Neural cell (in vitro differentiated cells): Measurements from ENCODE around the gene DSTN. TPM values are rescaled to one million over a fixed set of nuclear protein-coding genes. Genes with fewer than 3 reads are reported as not detected.

Source experiments
- H2AFZ ChIP-seq: fragments of 200-600, 300-800 bp; sonication (generic), shearing (Covaris generic); 2 replicates; pipeline ENCODE4 v1.6.0; 2014; ENCODE audit warnings: low read depth, mild to moderate bottlenecking, antibody characterized with exemption, low read length, moderate library complexity
- H3F3A ChIP-seq: fragments of 200-600 bp; shearing (Covaris generic); 2 replicates; pipeline ENCODE4 v1.6.1; 2016; ENCODE audit warnings: mild to moderate bottlenecking, moderate library complexity, mixed read lengths, antibody characterized with exemption, low read length; ENCODE audit not compliant: insufficient read depth, poor library complexity, severe bottlenecking
- H3K27ac ChIP-seq: fragments of 200-600, 300-800 bp; sonication (generic), shearing (Covaris generic); 2 replicates; pipeline ENCODE4 v1.5.1; 2014; ENCODE audit warnings: mild to moderate bottlenecking, low read length, moderate library complexity
- H3K27me3 ChIP-seq: fragments of 300-800, 200-600 bp; sonication (generic), shearing (Covaris generic); 2 replicates; pipeline ENCODE4 v1.6.0; 2014; ENCODE audit warnings: mild to moderate bottlenecking, low read depth, low read length, moderate library complexity; ENCODE audit not compliant: insufficient read depth
- H3K36me3 ChIP-seq: fragments of 300-800, 200-600 bp; sonication (generic), shearing (Covaris generic); 2 replicates; pipeline ENCODE4 v1.5.1; 2014; ENCODE audit warnings: mild to moderate bottlenecking, antibody characterized with exemption, low read length, moderate library complexity; ENCODE audit not compliant: insufficient read depth
- H3K4me2 ChIP-seq: fragments of 300-800, 200-600 bp; sonication (generic), shearing (Covaris generic); 2 replicates; pipeline ENCODE4 v1.6.0; 2014; ENCODE audit warnings: mild to moderate bottlenecking, low read length
- H3K4me3 ChIP-seq: fragments of 300-800, 200-600 bp; sonication (generic), shearing (Covaris generic); 2 replicates; pipeline ENCODE4 v1.5.1; 2014; ENCODE audit warnings: mild to moderate bottlenecking, low read length, moderate library complexity
- H3K79me2 ChIP-seq: fragments of 200-600 bp; shearing (Covaris generic); replicated peaks from 2 replicates; pipeline ENCODE4 v1.6.0; 2014; ENCODE audit warnings: mild to moderate bottlenecking, low read length, moderate library complexity; ENCODE audit not compliant: insufficient read depth
- H3K9ac ChIP-seq: fragments of 300-800, 200-600 bp; sonication (generic), shearing (Covaris generic); 2 replicates; pipeline ENCODE4 v1.6.1; 2016; ENCODE audit warnings: mild to moderate bottlenecking, low read length, mixed read lengths
- H3K9me2 ChIP-seq: fragments of 200-600 bp; shearing (Covaris generic); 2 replicates; pipeline ENCODE4 v1.6.1; 2016; ENCODE audit warnings: mild to moderate bottlenecking, low read length, mixed read lengths; ENCODE audit not compliant: insufficient read depth
- H3K9me3 ChIP-seq: fragments of 200-600, 300-800 bp; sonication (generic), shearing (Covaris generic); 2 replicates; pipeline ENCODE4 v1.6.1; 2016; ENCODE audit warnings: mild to moderate bottlenecking, mixed run types, low read length, moderate library complexity, mixed read lengths
- H4K20me1 ChIP-seq: fragments of 200-600 bp; shearing (Covaris generic); 2 replicates; pipeline ENCODE4 v1.6.1; 2016; ENCODE audit warnings: mild to moderate bottlenecking, mixed run types; ENCODE audit not compliant: insufficient read depth
- CTCF ChIP-seq: fragments of 450-650 bp; IDR thresholded peaks from 2 replicates; pipeline ENCODE4 v1.5.1; 2014; ENCODE audit warnings: antibody characterized with exemption, mild to moderate bottlenecking, moderate library complexity; ENCODE audit not compliant: poor library complexity, severe bottlenecking
- EP300 ChIP-seq: fragments of 450-650 bp; conservative IDR thresholded peaks from 2 replicates; pipeline ENCODE4 v1.6.1; 2014; ENCODE audit warnings: antibody characterized with exemption, mild to moderate bottlenecking, moderate library complexity; ENCODE audit not compliant: poor library complexity, severe bottlenecking
- EZH2 ChIP-seq: fragments of 200-600, 300-800 bp; shearing (Covaris generic), sonication (generic); IDR thresholded peaks from 2 replicates; pipeline ENCODE4 v1.6.1; 2014; ENCODE audit warnings: antibody characterized with exemption, low read length, borderline replicate concordance, mild to moderate bottlenecking; ENCODE audit not compliant: insufficient read depth, poor library complexity, severe bottlenecking
- MXI1 ChIP-seq: fragments of 450-650 bp; conservative IDR thresholded peaks from 2 replicates; pipeline ENCODE4 v1.6.1; 2014; ENCODE audit warnings: antibody characterized with exemption, mild to moderate bottlenecking; ENCODE audit not compliant: poor library complexity, severe bottlenecking
- POLR2AphosphoS5 ChIP-seq: IDR thresholded peaks from 2 replicates; pipeline ENCODE4 v1.6.1; 2012
- RAD21 ChIP-seq: fragments of 450-650 bp; conservative IDR thresholded peaks from 2 replicates; pipeline ENCODE4 v1.6.1; 2014; ENCODE audit warnings: antibody characterized with exemption, mild to moderate bottlenecking, moderate library complexity
- SMC3 ChIP-seq: fragments of 450-650 bp; conservative IDR thresholded peaks from 2 replicates; pipeline ENCODE4 v1.6.1; 2014; ENCODE audit warnings: antibody characterized with exemption, mild to moderate bottlenecking, moderate library complexity; ENCODE audit not compliant: poor library complexity
- TAF1 ChIP-seq: IDR thresholded peaks from 2 replicates; pipeline ENCODE4 v1.6.1; 2012; ENCODE audit warnings: low read depth
- polyA plus RNA-seq: library from polyadenylated mRNA; depleted of rRNA; stranded (reverse); fragments of >200 nt; gene quantifications from 2 replicates; pipeline ENCODE4 v1.2.3, GENCODE V29; 2014
- TF ChIP-seq, protein P1 (sequence below): IDR thresholded peaks from 2 replicates; pipeline ENCODE4 v1.6.1; 2012; ENCODE audit warnings: borderline replicate concordance

Gene DSTN
- polyA plus RNA-seq, 1 donor from 2014 or later, result 276 TPM

DNA sequence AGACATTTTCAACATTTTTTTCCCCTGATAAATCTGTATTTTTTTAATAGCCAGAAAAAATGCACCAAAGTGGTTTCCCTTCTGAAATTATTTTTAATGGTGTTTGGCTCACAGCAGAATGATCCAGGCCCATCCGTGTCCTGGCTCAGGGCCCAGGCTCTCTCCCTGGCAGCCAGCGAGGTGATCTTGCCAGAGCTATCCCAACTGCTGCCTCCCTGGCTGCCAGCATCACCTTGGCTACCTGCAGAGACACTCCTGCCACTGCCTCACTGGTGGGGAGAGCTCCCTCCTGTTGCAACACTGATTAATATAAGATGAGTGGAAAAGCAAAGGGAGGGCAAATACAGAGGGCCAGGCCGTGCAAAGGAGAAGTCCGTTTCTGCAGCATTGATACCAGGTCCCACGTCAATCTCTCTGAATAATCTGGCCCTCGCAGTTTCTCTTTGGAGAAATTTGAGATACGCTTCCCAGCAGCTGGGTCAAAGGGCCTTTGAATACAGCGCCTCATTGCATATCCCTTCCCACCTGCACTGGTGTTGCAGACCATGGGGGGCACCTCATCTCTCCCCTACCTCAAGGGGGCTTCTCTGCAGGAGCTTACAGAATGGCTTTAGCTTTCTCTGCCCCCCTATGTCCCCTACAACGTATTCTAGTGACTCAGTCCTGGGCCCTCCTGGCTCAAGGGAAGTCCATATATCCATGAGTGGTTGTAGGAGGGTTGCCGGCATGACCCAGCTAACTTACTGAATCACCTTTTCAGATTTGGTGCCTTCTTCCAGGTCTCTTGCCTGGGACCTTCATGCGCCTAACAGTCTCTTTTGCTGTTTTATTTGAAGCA is 12.8 kb upstream of the DSTN start:
- Histone ChIP-seq H4K20me1 (no peaks in the 10 kb centered on the region), H3K9me2 (no peaks in the 10 kb centered on the region), H3K36me3 (no peaks in the 10 kb centered on the region), H3K9me3 (no peaks in the 10 kb centered on the region), H3K4me3 (no peak overlapping the region), H3F3A (no peaks in the 10 kb centered on the region), H3K27me3 (no peaks in the 10 kb centered on the region), H3K27ac (no peak overlapping the region), H3K79me2 (no peaks in the 10 kb centered on the region), H3K4me2 (no peak overlapping the region), H3K9ac (no peak overlapping the region), H2AFZ (no peak overlapping the region)
- no peak for TF ChIP-seq CTCF
- no peak for TF ChIP-seq EZH2
- no peak for TF ChIP-seq MXI1
- no peak for TF ChIP-seq TAF1
- TF ChIP-seq RAD21, result no peak
- no peak for TF ChIP-seq EP300
- TF ChIP-seq, protein P1, sequence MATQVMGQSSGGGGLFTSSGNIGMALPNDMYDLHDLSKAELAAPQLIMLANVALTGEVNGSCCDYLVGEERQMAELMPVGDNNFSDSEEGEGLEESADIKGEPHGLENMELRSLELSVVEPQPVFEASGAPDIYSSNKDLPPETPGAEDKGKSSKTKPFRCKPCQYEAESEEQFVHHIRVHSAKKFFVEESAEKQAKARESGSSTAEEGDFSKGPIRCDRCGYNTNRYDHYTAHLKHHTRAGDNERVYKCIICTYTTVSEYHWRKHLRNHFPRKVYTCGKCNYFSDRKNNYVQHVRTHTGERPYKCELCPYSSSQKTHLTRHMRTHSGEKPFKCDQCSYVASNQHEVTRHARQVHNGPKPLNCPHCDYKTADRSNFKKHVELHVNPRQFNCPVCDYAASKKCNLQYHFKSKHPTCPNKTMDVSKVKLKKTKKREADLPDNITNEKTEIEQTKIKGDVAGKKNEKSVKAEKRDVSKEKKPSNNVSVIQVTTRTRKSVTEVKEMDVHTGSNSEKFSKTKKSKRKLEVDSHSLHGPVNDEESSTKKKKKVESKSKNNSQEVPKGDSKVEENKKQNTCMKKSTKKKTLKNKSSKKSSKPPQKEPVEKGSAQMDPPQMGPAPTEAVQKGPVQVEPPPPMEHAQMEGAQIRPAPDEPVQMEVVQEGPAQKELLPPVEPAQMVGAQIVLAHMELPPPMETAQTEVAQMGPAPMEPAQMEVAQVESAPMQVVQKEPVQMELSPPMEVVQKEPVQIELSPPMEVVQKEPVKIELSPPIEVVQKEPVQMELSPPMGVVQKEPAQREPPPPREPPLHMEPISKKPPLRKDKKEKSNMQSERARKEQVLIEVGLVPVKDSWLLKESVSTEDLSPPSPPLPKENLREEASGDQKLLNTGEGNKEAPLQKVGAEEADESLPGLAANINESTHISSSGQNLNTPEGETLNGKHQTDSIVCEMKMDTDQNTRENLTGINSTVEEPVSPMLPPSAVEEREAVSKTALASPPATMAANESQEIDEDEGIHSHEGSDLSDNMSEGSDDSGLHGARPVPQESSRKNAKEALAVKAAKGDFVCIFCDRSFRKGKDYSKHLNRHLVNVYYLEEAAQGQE, result no peak
- no peak for TF ChIP-seq POLR2AphosphoS5
- no peak for TF ChIP-seq SMC3

GRCh38 chr20:17557675-17558006 is 12.2 kb upstream of the DSTN start:
- H3K27ac ChIP-seq, result no peak overlapping the region
- H3K9ac ChIP-seq, result no peak overlapping the region
- no peak for TF ChIP-seq EP300
- no peaks in the 10 kb centered on the region for H3K36me3 ChIP-seq
- no peaks in the 10 kb centered on the region for H3K27me3 ChIP-seq
- no peak overlapping the region for H3K4me2 ChIP-seq
- no peaks in the 10 kb centered on the region for H3K9me2 ChIP-seq
- H3K9me3 ChIP-seq, result no peaks in the 10 kb centered on the region
- H3F3A ChIP-seq, result no peaks in the 10 kb centered on the region
- no peaks in the 10 kb centered on the region for H4K20me1 ChIP-seq
- H3K4me3 ChIP-seq, result no peak overlapping the region
- no peak overlapping the region for H2AFZ ChIP-seq
- H3K79me2 ChIP-seq, result no peaks in the 10 kb centered on the region
